Peyer's patch (tissue), 4 donors: Measurements from ENCODE around the gene ADAM23. TPM values are rescaled to one million over a fixed set of nuclear protein-coding genes. Genes with fewer than 3 reads are reported as not detected.

Experiments
- DNase-seq, 3 donors: peaks; one replicate each; pipeline ENCODE4 v3.0.0-alpha.2; 2017 to 2019
- H3K27ac ChIP-seq, 4 donors: fragments of 200-600 bp; sonication (generic); one replicate each; pipeline ENCODE4 v1.5.1; 2016 to 2019
- H3K27me3 ChIP-seq, 2 donors: fragments of 200-600 bp; sonication (generic); one replicate each; pipeline ENCODE4 v1.5.1; 2019
- H3K36me3 ChIP-seq, 3 donors: fragments of 200-600 bp; sonication (generic); one replicate each; pipeline ENCODE4 v1.5.1; 2016 to 2019
- H3K4me1 ChIP-seq, 4 donors: fragments of 200-600 bp; sonication (generic); one replicate each; pipeline ENCODE4 v1.5.1; 2016 to 2019
- H3K4me3 ChIP-seq, 4 donors: fragments of 200-600 bp; sonication (generic); 1 replicate in 3 of 4; 2 replicates in 1 of 4; pipeline ENCODE4 v1.5.1; 2016 to 2019; ENCODE audit warnings: mild to moderate bottlenecking in 1 of 4
- H3K9me3 ChIP-seq, 4 donors: fragments of 200-600 bp; sonication (generic); one replicate each; pipeline ENCODE4 v1.5.1; 2016 to 2019; ENCODE audit warnings: mild to moderate bottlenecking in 1 of 4
- POLR2A ChIP-seq, 2 donors: fragments of 450-650 bp; IDR thresholded peaks; one replicate each; pipeline ENCODE4 v1.5.1; 2017; ENCODE audit warnings: antibody characterized with exemption in 2 of 2, mild to moderate bottlenecking in 2 of 2, moderate library complexity in 2 of 2
- total RNA-seq, 4 donors: library from RNA; depleted of rRNA; stranded (reverse); fragments of >200 nt; gene quantifications; one replicate each; pipeline ENCODE4 v1.1.0, GENCODE V29; 2016
- TF ChIP-seq, protein P1 (sequence below), 6 experiments: fragments of 450-650 bp in 4 of 6; fragments of 200-600 bp in 2 of 6; sonication (generic) in 1 of 6; IDR thresholded peaks; one replicate each; pipeline ENCODE4 v1.5.1; 2017 to 2019; ENCODE audit warnings: antibody characterized with exemption in 6 of 6, mild to moderate bottlenecking in 3 of 6, moderate library complexity in 1 of 6

Gene ADAM23
- total RNA-seq, 4 donors from 2014 or later = 0.47 to 2.5 (median 1.4) TPM

- Histone ChIP-seq H3K4me1 (no peaks in the 10 kb centered on the region), H3K9me3 (no peaks in the 10 kb centered on the region), H3K27ac (no peak overlapping the region), H3K4me3 (no peak overlapping the region), H3K36me3 (no peaks in the 10 kb centered on the region), H3K27me3 (no peaks in the 10 kb centered on the region)
- TF ChIP-seq POLR2A (IDR thresholded peaks at IDR 0.05) = no peak
- TF ChIP-seq, protein P1, sequence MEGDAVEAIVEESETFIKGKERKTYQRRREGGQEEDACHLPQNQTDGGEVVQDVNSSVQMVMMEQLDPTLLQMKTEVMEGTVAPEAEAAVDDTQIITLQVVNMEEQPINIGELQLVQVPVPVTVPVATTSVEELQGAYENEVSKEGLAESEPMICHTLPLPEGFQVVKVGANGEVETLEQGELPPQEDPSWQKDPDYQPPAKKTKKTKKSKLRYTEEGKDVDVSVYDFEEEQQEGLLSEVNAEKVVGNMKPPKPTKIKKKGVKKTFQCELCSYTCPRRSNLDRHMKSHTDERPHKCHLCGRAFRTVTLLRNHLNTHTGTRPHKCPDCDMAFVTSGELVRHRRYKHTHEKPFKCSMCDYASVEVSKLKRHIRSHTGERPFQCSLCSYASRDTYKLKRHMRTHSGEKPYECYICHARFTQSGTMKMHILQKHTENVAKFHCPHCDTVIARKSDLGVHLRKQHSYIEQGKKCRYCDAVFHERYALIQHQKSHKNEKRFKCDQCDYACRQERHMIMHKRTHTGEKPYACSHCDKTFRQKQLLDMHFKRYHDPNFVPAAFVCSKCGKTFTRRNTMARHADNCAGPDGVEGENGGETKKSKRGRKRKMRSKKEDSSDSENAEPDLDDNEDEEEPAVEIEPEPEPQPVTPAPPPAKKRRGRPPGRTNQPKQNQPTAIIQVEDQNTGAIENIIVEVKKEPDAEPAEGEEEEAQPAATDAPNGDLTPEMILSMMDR (IDR thresholded peaks at IDR 0.05) = no peak
- no peak for DNase-seq
These were observed 142.0 kb downstream of the ADAM23 start for GRCh38 chr2:206585335-206585734.

DNA sequence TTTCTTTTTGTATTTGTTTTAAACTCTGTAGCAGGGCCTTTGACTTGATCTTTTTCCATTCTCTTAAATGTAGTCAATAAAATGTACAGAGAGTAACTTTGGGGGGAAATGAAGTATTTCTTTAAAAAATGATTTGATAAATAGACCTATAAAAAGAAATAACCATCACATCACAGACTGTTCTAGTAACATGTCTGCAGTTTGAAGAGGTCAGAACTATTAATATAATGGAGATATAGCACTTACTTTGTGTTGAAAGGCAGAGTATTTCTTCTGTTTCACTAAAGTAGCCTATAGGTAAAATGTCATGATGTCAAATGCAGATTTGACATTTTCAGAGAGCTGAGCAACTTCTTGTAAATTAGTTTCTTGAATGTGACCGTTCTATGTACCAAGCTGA, 143.3 kb downstream of the ADAM23 start:
- Histone ChIP-seq H3K27ac (no peak overlapping the region), H3K9me3 (no peaks in the 10 kb centered on the region), H3K4me3 (no peak overlapping the region), H3K4me1 (no peaks in the 10 kb centered on the region), H3K36me3 (no peaks in the 10 kb centered on the region), H3K27me3 (no peaks in the 10 kb centered on the region)
- TF ChIP-seq, protein P1 (IDR thresholded peaks at IDR 0.05) = no peak
- TF ChIP-seq POLR2A (IDR thresholded peaks at IDR 0.05) = no peak
- no peak for DNase-seq

GRCh38 chr2:206597717-206598218, 154.4 kb downstream of the ADAM23 start:
- Histone ChIP-seq H3K4me3 (no peak overlapping the region), H3K36me3 (no peaks in the 10 kb centered on the region), H3K4me1 (no peaks in the 10 kb centered on the region), H3K27me3 (no peaks in the 10 kb centered on the region), H3K27ac (no peak overlapping the region), H3K9me3 (no peaks in the 10 kb centered on the region)
- no peak for TF ChIP-seq POLR2A (IDR thresholded peaks at IDR 0.05)
- TF ChIP-seq, protein P1 (IDR thresholded peaks at IDR 0.05) = no peak
- no peak for DNase-seq

- no peaks in the 10 kb centered on the region for H3K27me3 ChIP-seq
- no peaks in the 10 kb centered on the region for H3K9me3 ChIP-seq
- no peak for DNase-seq
These were observed 159.9 kb downstream of the ADAM23 start for GRCh38 chr2:206603243-206603642.

DNA sequence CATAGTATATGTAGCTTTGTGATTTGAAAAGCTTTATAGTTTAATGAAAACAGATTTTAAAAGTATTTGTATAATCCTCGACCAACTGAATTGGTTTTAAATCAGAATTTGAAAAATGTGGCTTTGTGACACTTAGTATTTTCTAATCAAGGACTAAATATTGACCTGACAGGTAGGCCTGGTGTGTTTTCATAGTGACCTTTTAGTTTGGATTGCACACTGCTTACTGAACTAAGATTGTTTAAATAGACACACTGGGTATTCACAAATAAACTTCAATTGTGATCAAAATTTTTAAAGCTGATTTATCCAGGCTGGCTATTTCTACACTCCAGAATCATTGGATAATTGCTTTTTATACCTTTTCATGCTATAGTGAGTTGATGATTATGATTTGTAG, 167.1 kb downstream of the ADAM23 start:
- DNase-seq = no peak
- TF ChIP-seq, protein P1 (IDR thresholded peaks at IDR 0.05) = no peak
- TF ChIP-seq POLR2A (IDR thresholded peaks at IDR 0.05) = no peak
- Histone ChIP-seq H3K36me3 (no peaks in the 10 kb centered on the region), H3K9me3 (no peaks in the 10 kb centered on the region), H3K4me1 (no peaks in the 10 kb centered on the region), H3K4me3 (no peak overlapping the region), H3K27me3 (no peaks in the 10 kb centered on the region), H3K27ac (no peak overlapping the region)

More at GRCh38 chr2:206603243-206603642, 159.9 kb downstream of the ADAM23 start:
- TF ChIP-seq, protein P1 (IDR thresholded peaks at IDR 0.05) = no peak
- no peak for TF ChIP-seq POLR2A (IDR thresholded peaks at IDR 0.05)
- Histone ChIP-seq H3K36me3 (no peaks in the 10 kb centered on the region), H3K4me3 (no peak overlapping the region), H3K4me1 (no peaks in the 10 kb centered on the region), H3K27ac (no peak overlapping the region)

GRCh38 chr2:206611191-206611590, 167.9 kb downstream of the ADAM23 start:
- H3K4me1 ChIP-seq = no peaks in the 10 kb centered on the region
- H3K9me3 ChIP-seq = no peaks in the 10 kb centered on the region
- DNase-seq = no peak
- H3K27me3 ChIP-seq = no peaks in the 10 kb centered on the region
- no peak overlapping the region for H3K27ac ChIP-seq
- TF ChIP-seq POLR2A (IDR thresholded peaks at IDR 0.05) = no peak
- TF ChIP-seq, protein P1 (IDR thresholded peaks at IDR 0.05) = no peak
- no peak overlapping the region for H3K4me3 ChIP-seq
- no peaks in the 10 kb centered on the region for H3K36me3 ChIP-seq
